ENCODE results near the gene CBLB.

Gene CBLB

GRCh38 chr3:105611304-105612192, 257.3 kb downstream of the CBLB start:
- DNase-seq, result no peak

GRCh38 chr3:105610473-105610872, 258.3 kb downstream of the CBLB start:
- no peak for DNase-seq

DNA sequence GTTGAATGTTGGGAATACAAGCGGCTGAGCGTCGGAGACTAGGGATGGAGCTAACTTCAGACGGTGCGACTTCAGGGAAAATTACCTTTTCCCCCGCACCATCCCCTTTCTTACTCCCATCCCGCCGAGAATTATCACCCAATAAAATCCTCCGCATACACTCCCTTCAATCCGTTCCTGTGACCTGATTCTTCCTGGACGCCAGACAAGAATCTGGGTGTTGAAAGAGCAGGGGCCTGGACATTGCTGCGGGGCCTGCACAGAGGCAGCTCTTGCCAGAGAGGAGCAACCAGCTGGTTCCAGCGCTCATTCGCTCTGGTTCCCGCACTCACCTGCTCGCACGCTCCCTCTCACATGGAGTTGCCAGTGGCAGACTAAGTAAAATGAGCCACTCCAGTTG, 260.2 kb downstream of the CBLB start:
- DNase-seq, result no peak

GRCh38 chr3:105606016-105606415, 262.8 kb downstream of the CBLB start:
- no peak for DNase-seq

All from NCI-H187 treated with DMSO at 0.1 percent for 48 hours (cell line).